GM10266 (cell line): Measurements from ENCODE around the gene GKN1.

Source experiments
- DNase-seq: peaks from one replicate; pipeline ENCODE4 v3.0.0; 2012; ENCODE audit errors: extremely low spot score
- TF ChIP-seq, protein P1 (sequence below): IDR thresholded peaks from 2 replicates; pipeline ENCODE4 v1.5.1; 2012; ENCODE audit warnings: mild to moderate bottlenecking, low read depth; ENCODE audit not compliant: control insufficient read depth, insufficient read depth; ENCODE audit errors: missing control alignments

The GKN1 gene

DNA sequence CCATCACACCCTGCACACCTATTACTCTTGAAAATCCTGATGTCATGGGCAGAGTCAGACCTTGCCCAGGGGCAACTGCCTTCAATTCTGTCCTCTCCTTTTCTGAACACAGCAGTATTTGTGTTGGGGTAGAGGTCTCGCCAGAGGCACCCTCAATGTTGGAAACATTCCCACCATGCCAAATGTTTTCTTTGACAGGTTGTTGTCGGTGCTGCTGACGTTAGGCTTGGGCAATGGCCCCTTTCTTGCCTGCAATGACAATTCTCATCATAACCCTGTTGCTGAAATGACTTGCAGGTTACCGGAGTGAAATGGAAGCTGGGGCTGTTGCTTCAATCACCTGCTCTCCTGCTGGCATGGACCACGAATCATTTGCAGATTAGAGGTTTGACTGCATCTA, 17.9 kb downstream of the GKN1 start:
- DNase-seq: no peak
- TF ChIP-seq, protein P1, sequence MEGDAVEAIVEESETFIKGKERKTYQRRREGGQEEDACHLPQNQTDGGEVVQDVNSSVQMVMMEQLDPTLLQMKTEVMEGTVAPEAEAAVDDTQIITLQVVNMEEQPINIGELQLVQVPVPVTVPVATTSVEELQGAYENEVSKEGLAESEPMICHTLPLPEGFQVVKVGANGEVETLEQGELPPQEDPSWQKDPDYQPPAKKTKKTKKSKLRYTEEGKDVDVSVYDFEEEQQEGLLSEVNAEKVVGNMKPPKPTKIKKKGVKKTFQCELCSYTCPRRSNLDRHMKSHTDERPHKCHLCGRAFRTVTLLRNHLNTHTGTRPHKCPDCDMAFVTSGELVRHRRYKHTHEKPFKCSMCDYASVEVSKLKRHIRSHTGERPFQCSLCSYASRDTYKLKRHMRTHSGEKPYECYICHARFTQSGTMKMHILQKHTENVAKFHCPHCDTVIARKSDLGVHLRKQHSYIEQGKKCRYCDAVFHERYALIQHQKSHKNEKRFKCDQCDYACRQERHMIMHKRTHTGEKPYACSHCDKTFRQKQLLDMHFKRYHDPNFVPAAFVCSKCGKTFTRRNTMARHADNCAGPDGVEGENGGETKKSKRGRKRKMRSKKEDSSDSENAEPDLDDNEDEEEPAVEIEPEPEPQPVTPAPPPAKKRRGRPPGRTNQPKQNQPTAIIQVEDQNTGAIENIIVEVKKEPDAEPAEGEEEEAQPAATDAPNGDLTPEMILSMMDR: no peak

DNA sequence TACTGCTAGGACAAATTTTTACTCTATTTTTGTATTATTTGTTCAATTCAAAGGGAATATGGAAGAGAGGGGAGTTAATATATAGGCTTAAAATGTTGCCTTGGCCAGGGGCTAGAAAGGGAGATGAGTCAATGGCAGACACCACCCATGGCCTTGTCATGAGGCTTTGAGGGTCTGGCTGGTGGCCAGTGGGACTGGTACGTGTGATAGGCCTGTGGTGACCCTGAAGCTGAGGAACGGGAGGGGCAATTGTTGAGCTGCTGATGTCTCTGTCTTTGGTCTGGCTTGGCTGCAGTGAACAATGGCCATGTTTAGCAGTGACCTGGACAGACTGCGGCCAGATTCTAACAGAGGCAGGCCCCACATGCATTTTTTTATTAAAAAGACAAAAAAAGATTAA, 18.5 kb downstream of the GKN1 start:
- no peak for DNase-seq
- TF ChIP-seq, protein P1: no peak

DNA sequence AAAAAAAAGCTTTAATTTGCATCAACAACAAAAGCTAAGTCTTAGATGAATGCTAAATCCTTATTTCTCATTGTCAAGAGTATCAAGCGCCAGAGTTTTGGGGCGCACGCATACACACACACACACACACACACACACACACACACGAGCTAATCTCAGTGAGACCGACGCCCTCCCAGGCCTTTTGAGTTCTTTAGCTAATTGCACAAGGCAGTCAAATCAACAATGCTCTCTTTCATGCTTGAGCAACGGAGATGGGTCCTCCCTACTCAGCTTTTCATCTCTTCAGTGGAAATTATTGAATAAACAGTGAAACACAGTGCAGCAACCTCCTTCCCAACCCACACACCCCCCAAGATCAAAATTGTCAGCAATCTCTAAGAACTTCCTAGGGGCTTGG, 19.2 kb downstream of the GKN1 start:
- TF ChIP-seq, protein P1: no peak
- no peak for DNase-seq

GRCh38 chr2:68994864-68995263, 20.4 kb downstream of the GKN1 start:
- TF ChIP-seq, protein P1: no peak
- no peak for DNase-seq

DNA sequence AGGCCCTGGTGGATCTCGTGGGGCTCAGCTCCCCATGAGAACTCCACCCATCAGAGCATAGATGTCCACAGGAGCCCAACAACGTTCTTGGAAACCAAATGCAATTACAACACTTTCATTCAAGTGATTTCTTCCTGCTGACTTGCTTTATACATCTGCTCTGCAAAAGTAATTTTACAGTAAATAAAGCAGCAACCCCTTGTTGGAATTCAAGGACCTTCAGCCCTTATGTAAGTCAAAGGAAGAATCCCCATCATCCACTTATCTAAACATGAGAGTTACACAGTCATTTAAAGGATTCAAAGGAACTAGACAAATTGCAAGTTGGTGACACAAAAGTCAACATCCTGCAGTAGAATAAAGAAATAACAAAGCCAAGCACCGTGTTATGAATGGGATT, 21.5 kb downstream of the GKN1 start:
- TF ChIP-seq, protein P1: no peak
- no peak for DNase-seq

DNA sequence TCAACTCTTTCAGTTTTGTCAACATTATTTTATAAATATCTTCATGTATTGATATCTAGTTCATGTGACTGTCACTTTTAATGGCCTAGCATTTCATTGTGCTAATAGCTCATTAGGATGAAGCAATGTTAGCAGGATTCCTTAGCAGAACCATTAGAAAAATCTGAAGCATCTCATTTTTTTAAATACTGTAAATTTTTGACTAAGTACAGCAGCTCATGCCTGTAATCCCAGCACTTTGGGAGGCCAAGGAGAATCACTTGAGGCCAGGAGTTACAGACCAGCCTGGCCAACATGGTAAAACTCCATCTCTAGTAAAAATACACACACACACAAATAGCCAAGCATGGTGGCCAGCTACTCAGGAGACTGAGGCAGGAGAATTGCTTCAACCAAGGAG, 23.0 kb downstream of the GKN1 start:
- no peak for DNase-seq
- TF ChIP-seq, protein P1: no peak

DNA sequence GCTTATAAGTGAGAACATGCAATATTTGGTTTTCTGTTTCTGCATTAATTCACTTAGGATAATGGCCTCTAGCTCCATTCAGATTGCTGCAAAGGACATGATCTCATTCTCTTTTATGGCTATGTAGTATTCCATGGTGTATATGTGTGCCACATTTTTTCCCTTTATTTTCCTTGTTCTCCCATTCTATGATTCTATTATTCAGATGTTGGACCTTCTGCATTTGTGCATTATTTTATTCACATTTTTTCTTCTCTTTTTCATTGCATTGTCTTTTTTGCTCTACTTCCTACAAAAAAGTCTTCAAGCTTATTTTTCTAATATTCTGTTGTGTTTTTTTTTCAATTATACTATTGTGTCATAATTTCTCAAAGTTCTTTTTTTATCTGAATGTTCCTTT, 27.4 kb downstream of the GKN1 start:
- DNase-seq: no peak
- TF ChIP-seq, protein P1: no peak
